Left forelimb (tissue), 1 donor: ENCODE results near the gene DAB1.

ENCODE experiments used
- DNase-seq: peaks from one replicate; pipeline ENCODE4 v3.0.0-alpha.2; 2018; ENCODE audit warnings: low spot score

DAB1 gene

DNA sequence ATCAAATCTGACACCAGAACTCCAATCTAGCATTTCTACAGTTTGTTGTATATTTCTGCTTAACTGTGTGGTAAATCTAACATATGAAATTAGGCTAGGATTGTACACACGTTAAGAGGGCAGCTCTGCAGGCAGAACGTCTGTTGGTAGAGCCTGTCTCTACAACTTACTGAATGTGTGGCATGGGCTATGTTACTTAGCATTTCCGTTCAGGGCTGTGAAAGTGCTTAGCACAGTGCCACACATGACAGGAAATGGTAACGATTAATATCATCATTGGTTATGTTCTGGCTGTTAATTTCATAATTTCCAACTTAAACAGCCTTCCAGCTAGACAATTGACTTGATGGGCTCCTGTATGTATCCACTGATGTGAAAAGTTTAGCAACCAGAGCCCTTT is 448.4 kb downstream of the DAB1 start:
- no peak for DNase-seq

DNA sequence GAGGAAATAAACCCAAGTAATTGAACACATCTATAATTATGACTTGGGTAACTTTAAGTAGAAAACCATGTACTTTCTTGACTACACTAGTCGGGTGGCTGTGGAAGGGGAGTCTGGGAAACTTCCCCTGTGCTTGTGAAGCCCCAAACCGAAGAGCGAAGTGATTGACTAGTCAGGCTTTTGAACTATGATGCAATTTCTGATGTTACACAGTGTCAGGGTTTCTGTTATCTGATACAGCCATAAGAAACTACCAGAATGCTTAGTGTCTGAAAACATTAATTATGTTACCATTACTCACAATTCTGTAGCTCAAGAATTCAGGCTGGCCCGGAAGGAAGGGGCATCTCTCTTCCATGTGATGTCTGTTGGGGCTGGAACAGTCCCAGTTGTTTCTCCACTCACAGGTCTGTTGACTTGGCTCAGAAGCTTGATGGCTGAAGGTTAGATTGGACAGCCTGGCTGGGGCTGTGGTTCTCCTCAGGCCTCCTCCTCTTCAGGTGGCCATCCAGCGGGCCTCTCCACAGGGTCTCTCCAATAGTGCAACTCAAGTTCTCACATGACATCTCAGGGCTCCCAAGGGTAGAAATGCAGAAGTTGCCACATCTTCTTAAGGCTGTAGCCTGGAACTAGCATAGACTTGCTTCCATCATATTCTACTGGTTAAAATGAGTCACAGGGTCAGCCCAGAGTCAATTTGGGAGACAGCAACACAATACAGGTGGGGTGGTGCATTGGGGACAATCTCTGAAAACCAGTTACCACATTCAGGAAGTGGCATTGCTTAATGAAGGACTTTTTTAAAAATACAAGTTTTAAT is 449.7 kb downstream of the DAB1 start:
- no peak for DNase-seq

DNA sequence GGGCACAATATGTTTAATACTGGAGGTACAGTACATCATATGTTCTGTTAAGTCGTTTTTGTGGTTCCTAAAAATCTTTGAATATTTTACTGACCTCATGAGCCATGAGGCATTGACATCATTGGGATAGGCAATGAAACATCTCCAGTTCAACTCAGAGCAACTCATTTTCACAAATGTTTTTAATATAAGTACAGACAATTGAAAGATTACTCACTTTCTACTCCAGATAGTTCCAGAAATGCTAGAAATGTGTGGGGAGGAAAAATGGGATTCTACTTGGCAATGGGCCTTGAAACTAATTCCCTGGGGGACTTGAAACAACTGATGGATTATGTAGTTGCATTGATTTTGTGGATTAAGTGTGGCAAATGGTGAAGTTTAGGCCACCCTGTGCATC is 450.9 kb downstream of the DAB1 start:
- no peak for DNase-seq

DNA sequence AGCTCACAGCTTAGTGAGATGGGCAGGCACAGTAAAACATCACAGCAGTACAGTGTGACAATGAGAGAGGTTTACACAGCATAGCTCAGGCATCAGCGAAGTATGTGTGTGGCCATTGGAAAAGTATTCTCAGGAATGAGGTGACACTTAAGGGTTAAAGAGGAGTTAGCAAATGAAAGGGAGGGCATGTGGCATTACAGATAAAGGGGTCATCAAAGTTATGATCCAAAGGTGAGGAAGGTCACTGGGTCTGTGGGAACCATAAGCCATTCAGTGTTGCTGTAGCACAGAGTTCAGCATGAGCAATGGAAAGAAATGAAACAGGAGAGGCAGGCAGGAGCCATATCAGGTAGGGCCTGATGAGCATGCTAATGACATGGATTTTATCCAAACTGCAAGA is 453.6 kb downstream of the DAB1 start:
- DNase-seq: no peak

DNA sequence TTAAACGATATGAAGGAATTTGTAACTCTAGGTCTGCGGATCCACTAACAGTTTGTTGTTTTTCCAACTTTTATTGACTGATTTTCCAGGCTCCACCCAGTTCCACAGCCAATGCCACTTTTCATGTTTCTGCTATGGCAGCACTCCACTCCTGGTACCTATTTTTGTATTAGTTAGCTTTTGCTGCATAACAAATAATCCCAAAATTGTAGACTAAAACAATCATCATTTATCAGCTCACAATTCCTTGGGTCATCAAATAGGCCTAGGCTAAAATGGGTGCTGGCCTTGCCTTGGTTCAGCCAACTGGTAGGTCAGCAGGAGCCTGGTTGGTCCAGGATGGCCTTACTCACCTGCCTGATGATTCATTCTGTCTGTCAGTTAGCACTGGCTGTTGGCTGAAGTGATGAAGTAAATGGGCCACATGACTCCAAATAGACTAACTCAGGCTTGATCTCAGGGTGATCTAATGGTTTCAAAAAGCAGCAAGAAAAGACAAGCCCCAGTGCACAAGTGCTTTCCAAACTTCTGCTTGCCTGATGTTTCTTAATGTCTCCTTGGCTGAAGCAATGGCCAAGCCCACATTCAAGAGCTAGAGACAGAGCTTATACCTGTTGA is 454.9 kb downstream of the DAB1 start:
- DNase-seq: no peak

DNA sequence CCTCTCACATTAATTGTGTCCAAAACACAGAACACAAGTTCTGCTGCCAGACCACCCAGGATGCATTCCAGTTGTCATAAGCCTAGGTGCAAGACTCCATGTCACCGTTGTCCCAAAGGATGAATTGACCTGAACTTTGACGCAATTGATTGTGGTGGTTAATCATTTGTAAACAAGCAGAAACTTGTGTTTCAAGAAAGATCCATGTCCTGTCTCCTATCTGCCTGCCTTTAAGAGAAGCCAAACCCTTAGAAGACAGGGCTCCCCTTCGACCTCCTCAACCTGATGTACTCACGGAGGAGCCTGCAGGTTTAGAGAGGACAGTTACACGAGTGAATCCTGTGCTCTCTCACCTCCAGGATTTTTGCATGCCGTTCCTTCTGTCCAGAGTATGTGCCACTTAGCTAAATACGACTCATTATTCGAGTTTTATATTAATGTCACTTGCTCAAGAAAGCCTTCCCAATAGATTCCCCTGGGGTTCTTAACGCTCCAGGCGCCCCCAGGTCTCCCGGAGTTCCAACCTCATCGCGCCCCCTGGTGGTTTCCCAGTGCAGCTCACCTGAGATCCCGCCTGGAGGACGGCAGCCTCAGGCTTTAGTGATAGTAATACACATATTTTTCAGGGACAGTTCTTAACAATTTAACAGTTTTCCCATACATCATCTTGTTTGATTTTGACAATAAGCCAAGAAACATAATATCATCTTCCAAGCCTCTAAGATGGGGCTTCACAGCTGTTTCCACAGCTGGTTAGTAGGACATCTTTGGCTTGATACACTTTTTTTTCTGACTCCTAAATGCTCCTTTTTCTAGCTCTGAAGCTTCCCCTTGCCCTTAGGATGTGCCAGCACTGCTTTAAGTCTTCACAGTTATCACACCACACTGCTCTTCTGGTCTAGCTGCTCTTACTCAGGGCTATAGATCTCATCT is 455.7 kb downstream of the DAB1 start:
- no peak for DNase-seq

DNA sequence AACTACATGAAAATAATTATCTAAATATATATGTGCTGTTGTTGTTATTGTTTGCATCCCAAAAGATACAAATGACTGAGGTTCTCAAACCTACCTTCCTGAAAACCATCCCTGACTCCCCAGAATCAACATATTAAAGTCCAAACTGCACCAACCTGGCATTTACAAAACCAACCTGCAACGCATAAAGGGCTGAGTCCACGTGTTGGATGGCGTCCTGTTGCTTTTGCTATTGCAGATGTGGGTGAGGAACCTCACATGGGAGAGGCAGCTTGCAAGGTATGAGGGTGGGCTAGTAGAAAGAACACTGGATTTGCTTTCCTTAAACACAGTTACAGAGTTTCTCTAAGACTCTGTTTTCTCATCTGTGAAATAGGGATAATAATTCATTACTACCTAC is 456.5 kb downstream of the DAB1 start:
- DNase-seq: no peak

DNA sequence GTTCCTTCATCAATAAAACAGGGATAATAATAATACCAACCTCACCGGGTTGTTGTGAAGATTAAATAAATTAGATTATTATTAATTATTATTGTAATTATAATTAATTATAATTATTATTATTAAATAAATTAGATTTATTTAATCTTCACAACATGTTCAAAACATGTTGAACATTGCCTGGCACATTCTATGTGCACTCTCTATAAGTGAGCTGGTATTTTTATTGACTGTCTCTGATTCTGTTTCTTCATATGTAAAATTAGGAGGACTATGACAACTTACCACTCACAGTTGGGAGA is 457.2 kb downstream of the DAB1 start:
- no peak for DNase-seq

DNA sequence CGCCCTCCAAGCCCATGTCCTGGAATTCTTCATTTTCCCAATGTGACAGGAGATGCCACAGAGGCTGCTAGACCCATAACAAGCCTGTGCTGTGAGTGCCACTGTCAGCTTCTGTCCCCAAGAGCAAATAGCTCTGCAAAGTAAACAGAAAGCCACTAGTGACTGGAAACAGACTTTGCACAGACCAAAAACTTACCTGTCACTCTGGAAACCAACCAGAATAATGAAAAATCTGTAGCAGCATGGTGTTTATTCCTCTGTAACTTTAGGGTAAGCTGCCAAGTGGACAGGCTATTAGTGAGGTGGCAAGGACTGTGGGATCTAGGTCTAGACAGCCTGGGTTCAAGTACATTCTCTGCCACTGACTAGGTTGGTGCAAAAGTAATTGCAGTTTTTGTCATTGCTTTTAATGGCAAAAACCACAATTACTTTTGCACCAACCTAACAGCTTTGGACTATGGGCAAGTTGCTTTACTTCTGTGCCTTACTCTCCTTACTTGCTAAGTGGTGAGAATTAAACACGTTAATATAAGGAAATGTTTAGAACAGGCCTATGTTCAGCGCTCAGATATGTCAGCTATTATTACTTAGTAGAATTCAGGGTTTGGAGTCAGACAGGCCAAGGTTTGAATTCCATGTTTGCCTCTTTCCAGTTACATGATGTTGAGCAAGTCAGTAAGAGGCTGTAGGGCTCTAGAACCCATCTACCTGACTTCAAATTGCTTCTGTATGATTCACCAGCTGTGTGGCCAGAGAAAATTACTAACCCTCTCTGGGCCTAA is 457.8 kb downstream of the DAB1 start, which contains the start of gene C8B:
C8B (minus strand) TSS at position 100 of the 782 bp plus-strand sequence; CDS start at position 33, 67 bp downstream.
- no peak for DNase-seq

DNA sequence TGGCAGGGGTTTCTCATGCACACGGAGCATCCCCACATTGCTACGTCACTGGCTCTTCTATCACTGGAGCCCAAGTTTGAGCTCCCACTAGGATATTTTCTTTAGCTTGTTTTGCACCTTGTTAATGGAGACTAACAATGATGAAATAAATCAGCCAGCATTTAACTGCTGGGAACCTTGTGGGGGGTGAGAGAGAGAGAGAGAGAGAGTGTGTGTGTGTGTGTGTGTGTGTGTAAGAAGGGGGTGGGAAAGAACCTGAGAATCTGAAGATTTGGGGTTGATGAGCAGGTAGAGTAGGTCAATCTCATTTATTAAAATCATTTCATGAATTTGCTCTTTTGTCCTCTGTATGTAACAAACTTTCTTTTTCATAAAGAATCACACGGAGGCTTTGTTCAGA is 458.7 kb downstream of the DAB1 start:
- DNase-seq: no peak

DNA sequence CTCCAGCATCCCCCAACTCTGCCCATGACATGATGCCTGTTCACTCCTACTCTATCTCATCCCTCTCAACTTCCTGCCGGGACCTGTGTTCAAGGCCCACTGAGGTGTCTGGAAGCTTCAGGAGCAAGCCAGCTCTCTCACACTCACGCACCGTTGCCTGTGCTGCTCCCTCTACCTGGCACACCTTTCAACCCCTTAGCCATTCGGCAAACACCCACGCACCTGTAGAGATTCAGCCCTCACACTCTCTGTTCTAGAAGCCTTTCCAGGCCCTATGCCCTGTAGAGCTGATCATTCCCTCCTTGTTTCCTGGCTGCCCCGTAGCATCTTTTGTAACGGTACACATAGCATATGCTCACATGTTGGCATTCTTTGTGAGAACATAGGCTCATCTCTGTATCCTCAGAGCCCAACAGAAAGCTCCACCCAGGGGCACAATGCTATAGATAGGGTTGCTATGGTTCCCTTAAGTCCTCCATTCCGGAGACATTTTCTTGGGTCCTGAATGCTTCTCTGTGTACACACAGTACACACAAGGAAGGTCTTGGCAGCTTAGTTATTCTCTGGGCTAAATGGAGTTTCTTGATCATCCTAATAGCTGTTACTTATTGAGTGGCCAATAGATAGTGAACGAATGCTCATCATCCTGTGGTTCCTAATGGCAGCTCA is 459.4 kb downstream of the DAB1 start:
- DNase-seq: no peak

DNA sequence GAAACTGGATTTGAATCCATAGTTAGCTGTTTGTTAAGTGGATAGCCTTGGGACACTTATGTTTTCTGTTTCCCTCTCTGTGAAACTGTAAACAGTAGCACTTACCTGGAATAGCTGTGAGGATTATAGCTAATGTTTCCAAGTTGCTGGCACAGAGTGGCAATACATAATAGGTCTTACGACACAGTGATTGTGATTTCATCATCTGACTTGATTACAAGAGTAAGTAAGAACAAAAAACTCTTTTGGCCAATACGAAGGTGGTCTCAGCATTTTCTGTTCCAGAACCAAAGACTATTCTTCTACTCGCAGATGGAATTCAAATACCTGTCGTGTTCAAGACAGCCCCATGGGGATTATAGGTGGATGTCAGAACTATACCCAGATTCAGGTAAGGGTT is 460.2 kb downstream of the DAB1 start:
- no peak for DNase-seq

DNA sequence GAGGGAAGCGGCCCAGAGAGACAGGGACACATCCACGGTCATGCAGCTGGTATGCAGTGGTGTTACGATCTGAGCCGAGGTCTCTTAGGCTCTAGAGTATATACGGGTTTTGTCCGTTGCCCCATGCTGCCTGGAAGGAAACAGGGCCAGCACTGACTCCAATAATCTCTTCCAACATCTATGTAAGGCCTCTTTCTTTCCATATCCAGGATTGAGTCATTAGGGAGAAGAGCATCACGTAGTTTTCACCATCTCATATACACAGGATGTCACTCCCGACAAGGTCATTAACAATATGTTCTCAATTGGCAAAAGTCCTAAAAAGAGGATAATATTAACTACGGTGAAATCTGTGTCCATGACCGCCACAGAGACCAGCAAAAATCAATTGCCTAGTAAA is 462.4 kb downstream of the DAB1 start:
- no peak for DNase-seq

DNA sequence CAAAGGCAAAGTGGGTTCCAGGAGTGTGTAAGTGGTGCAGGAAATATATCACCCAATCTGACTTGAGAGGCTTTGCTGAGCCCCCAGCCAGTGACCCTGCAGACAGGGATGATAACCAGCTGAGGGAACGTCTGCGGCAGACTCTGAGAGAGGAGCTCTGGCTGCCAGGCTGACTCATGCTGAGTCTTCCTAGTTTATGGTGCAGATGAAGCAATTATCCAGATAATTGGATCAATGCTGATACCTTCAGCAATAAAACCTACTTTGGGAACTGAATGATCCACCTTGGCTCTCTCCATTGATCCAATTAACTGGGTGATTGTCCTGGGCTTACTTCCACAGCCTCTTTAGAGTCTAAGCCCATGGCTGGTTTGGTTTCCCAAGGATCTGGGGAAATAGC is 465.3 kb downstream of the DAB1 start:
- DNase-seq: no peak

DNA sequence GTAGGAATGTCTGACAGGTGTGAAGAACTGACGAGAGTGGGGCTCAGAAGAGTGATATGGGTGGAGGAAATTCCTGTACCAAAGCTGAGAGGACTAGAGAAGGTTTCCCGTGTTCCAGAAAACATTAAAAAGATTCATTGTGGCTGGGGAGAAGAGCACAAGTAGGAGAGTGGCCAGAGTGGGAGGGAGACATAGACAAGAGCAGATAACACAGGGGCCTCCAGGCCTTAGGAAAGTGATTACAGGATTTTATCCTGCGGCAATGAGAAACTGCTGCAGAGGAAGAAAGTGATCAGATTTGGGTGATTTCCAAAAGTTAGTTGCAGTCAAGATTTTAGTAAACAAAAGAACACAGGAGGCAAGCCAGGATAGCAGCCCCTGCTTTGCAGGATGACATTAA is 465.9 kb downstream of the DAB1 start:
- no peak for DNase-seq

DNA sequence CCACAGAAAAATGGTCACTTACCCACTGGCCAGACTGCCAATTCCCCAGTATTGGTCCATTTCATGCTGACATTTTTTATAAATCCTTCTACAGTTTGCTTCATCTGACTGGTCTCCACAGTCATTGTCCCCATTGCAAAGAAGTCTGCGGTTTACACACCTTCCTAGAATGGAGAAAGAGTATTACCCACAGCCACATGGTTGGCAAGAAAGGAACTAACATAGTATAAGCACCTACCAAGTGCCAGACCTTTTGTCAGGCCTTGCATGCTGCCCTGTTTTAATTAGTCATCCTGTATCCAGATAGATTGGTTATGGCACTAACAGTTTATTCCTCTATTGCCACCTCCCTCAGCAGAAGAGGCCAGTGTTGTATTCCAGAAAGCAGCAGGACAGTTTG is 469.2 kb downstream of the DAB1 start:
- DNase-seq: no peak

DNA sequence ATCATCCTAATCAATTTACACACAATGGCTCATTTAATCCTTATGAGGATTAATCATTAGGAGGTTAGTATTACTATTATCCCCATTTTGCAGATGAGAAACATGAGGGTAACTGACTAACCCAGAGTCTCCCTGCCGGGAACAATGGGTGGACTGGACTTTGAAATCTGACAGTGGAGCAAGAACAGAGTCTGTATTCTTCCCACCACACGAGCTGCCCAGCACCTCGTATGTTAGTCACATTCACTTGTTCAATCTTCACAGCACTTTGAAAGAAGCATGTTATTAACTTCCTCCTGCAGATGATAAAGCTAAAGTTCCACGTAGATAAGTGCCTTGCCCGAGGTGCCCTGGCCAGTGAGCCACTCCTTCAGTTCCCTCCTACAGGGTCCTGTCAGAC is 470.5 kb downstream of the DAB1 start:
- no peak for DNase-seq

DNA sequence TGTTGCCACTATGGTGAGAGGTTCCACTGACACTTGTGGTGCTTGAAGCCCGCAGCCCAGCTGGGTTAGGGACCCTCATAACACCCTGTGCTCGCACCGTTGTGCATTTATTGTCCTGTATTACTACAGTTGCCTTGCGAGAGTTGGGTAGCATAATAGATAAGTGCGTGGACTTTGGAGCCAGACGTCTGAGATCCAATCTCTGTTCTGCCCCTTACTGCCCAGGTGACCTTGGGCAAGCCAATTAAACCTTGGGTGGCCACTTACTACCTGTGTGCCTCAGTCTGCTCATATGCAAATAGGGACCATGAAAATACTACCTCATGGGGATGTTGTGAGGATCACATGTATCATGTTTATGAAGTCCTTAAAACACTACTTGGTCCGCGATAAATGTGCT is 471.4 kb downstream of the DAB1 start:
- no peak for DNase-seq

DNA sequence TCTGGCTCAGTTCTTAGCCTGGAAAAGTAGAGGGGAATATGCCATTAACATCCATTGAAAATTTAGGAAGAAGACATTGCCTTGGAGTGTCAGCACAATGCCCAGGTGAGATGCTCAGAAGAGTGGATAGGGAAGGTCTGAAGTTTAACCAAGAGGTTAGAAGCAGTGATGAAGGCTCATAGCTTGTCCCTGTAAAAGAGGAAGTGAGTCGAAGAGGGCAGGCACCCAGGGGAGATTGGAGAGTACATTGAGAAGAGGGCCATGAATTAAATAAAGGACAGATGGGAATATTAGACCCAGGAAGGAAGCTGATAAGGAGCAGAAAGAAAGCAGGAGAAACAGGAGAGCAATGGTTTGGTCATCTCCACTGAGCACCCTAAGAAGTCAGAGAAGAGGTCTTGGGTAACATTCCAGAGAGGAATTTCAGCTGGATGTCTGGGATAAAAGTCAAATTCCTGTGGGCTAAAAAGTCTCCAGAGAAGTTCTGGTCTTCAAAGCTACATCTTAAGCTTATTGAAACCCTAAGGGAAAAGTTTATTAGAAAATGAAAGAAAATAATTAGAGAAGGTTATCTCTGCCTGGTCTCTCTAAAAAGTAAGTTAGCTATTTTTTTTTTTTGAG is 475.3 kb downstream of the DAB1 start:
- DNase-seq: no peak
